H1 (cell line): ENCODE measurements around the gene THEM5. TPM values are rescaled to one million over a fixed set of nuclear protein-coding genes. Genes with fewer than 3 reads are reported as not detected.

Source experiments
- CTCF ChIA-PET: fragments of 300-600 bp; sonication (Branson Sonifier 250); formaldehyde crosslinking; loops from one replicate; lab custom pipeline; 2021; ENCODE audit not compliant: partially characterized antibody; lab: Charles Lee
- POLR2A ChIA-PET: fragments of 300-600 bp; sonication (Branson Sonifier 250); formaldehyde crosslinking; loops from one replicate; lab custom pipeline; 2021; ENCODE audit warnings: inconsistent platforms; ENCODE audit not compliant: partially characterized antibody; lab: Charles Lee
- DNase-seq, 2 experiments: peaks; one replicate each; pipeline versions ENCODE4 v3.0.0 to v3.0.0-alpha.2; 2010 to 2022; ENCODE audit warnings: low spot score in 2 of 2, low read depth in 1 of 2, mixed read lengths in 1 of 2
- FAIRE-seq: peaks from 2 replicates; lab custom pipeline; 2011; peaks lifted over from hg19 to GRCh38; lab: Jason Lieb, UNC
- H2AFZ ChIP-seq: 2 replicates; pipeline ENCODE4 v1.8.1; 2012; ENCODE audit warnings: low read length, inconsistent platforms
- H2AK5ac ChIP-seq: 2 replicates; pipeline ENCODE4 v1.6.1; 2013; ENCODE audit warnings: low read depth, low read length
- H2BK120ac ChIP-seq: replicated peaks from 2 replicates; pipeline ENCODE3; 2013; ENCODE audit warnings: low read depth, low read length, inconsistent platforms
- H2BK12ac ChIP-seq: 2 replicates; pipeline ENCODE4 v1.6.1; 2013; ENCODE audit warnings: low read depth, low read length
- H2BK15ac ChIP-seq: 2 replicates; pipeline ENCODE4 v1.6.1; 2013; ENCODE audit warnings: low read length
- H2BK20ac ChIP-seq: 2 replicates; pipeline ENCODE4 v1.6.1; 2013; ENCODE audit warnings: low read length
- H2BK5ac ChIP-seq: 2 replicates; pipeline ENCODE4 v1.6.1; 2013; ENCODE audit warnings: low read depth, low read length
- H3K14ac ChIP-seq: 2 replicates; pipeline ENCODE4 v1.6.1; 2013; ENCODE audit warnings: inconsistent platforms; ENCODE audit not compliant: insufficient read length
- H3K18ac ChIP-seq: 2 replicates; pipeline ENCODE4 v1.6.1; 2013; ENCODE audit warnings: low read length; ENCODE audit errors: extremely low read depth
- H3K23ac ChIP-seq: 2 replicates; pipeline ENCODE4 v1.6.1; 2013; ENCODE audit warnings: inconsistent platforms; ENCODE audit not compliant: insufficient read length
- H3K23me2 ChIP-seq: 2 replicates; pipeline ENCODE4 v1.6.1; 2013; ENCODE audit warnings: low read depth, low read length
- H3K27ac ChIP-seq: 2 replicates; pipeline ENCODE4 v1.6.1; 2011; ENCODE audit warnings: low read depth, low read length, inconsistent platforms
- H3K27me3 ChIP-seq, 4 experiments: replicated peaks in 1 of 4; 1 replicate in 1 of 4; 2 replicates in 3 of 4; pipeline versions ENCODE4 v1.6.1 to v1.8.1; 2011 to 2013; ENCODE audit warnings: low read length in 3 of 4, mild to moderate bottlenecking in 3 of 4, inconsistent platforms in 2 of 4, mixed read lengths in 2 of 4, moderate library complexity in 1 of 4; ENCODE audit not compliant: control insufficient read depth in 3 of 4, insufficient read depth in 3 of 4; ENCODE audit errors: extremely low read depth in 1 of 4
- H3K36me3 ChIP-seq, 4 experiments: 2 replicates each; pipeline versions ENCODE4 v1.6.1 to v1.8.1; 2011 to 2013; ENCODE audit warnings: mild to moderate bottlenecking in 4 of 4, low read length in 3 of 4, moderate library complexity in 2 of 4, control low read depth in 1 of 4, inconsistent platforms in 1 of 4; ENCODE audit not compliant: insufficient read depth in 4 of 4, control insufficient read depth in 2 of 4
- H3K4ac ChIP-seq: replicated peaks from 2 replicates; pipeline ENCODE3; 2013; ENCODE audit warnings: low read length, low read depth, mixed read lengths, inconsistent platforms; ENCODE audit not compliant: insufficient read length
- H3K4me1 ChIP-seq, 4 experiments: replicated peaks in 1 of 4; 1 replicate in 1 of 4; 2 replicates in 3 of 4; pipeline versions ENCODE4 v1.6.1 to v1.8.1; 2011 to 2013; ENCODE audit warnings: low read length in 3 of 4, inconsistent platforms in 2 of 4, mixed read lengths in 1 of 4; ENCODE audit not compliant: insufficient read depth in 4 of 4, control insufficient read depth in 3 of 4
- H3K4me2 ChIP-seq, 2 experiments: 2 replicates each; pipeline versions ENCODE4 v1.6.1 to v1.8.1; 2011 to 2013; ENCODE audit warnings: low read depth in 2 of 2, low read length in 2 of 2, control low read depth in 1 of 2, inconsistent platforms in 1 of 2, mild to moderate bottlenecking in 1 of 2; ENCODE audit not compliant: insufficient read depth in 1 of 2
- H3K4me3 ChIP-seq, 4 experiments: fragments of 200-600, 300-600 bp in 1 of 4; sonication (generic), shearing (Covaris generic), sonication (Bioruptor Twin) in 1 of 4; 2 replicates each; pipeline versions ENCODE4 v1.5.1 to v1.8.1; 2011 to 2016; ENCODE audit warnings: low read length in 4 of 4, low read depth in 3 of 4, control low read depth in 2 of 4, inconsistent platforms in 2 of 4, mild to moderate bottlenecking in 2 of 4, mixed read lengths in 1 of 4, moderate library complexity in 1 of 4; ENCODE audit not compliant: insufficient read depth in 2 of 4; ENCODE audit errors: extremely low read depth in 1 of 4
- H3K56ac ChIP-seq: replicated peaks from 2 replicates; pipeline ENCODE3; 2013; ENCODE audit warnings: low read depth, mild to moderate bottlenecking, mixed read lengths, low read length, inconsistent platforms; ENCODE audit not compliant: insufficient read length
- H3K79me1 ChIP-seq: 2 replicates; pipeline ENCODE4 v1.6.1; 2013; ENCODE audit warnings: low read depth, low read length, control low read depth
- H3K79me2 ChIP-seq, 2 experiments: 2 replicates each; pipeline versions ENCODE4 v1.6.1 to v1.8.1; 2012 to 2013; ENCODE audit warnings: low read length in 2 of 2, mild to moderate bottlenecking in 2 of 2, inconsistent platforms in 1 of 2; ENCODE audit not compliant: insufficient read depth in 2 of 2, control insufficient read depth in 1 of 2
- H3K9ac ChIP-seq, 4 experiments: replicated peaks in 1 of 4; 1 replicate in 1 of 4; 2 replicates in 3 of 4; pipeline versions ENCODE4 v1.6.1 to v1.8.1; 2011 to 2013; ENCODE audit warnings: low read depth in 3 of 4, low read length in 3 of 4, control low read depth in 2 of 4, mild to moderate bottlenecking in 2 of 4, moderate library complexity in 2 of 4, inconsistent platforms in 1 of 4; ENCODE audit errors: extremely low read depth in 1 of 4
- H3K9me3 ChIP-seq, 2 experiments: 2 replicates each; pipeline versions ENCODE4 v1.6.1 to v1.8.1; 2012 to 2013; ENCODE audit warnings: mild to moderate bottlenecking in 2 of 2, moderate library complexity in 2 of 2, control low read depth in 1 of 2, inconsistent platforms in 1 of 2, low read depth in 1 of 2, low read length in 1 of 2, mixed read lengths in 1 of 2; ENCODE audit not compliant: insufficient read depth in 2 of 2
- H4K20me1 ChIP-seq, 2 experiments: replicated peaks in 1 of 2; 2 replicates each; pipeline versions ENCODE3 to v1.8.1; 2011 to 2013; ENCODE audit warnings: inconsistent platforms in 2 of 2, low read length in 2 of 2, mild to moderate bottlenecking in 1 of 2; ENCODE audit not compliant: insufficient read depth in 2 of 2, control insufficient read depth in 1 of 2
- H4K5ac ChIP-seq: 2 replicates; pipeline ENCODE4 v1.6.1; 2013; ENCODE audit warnings: low read length, low read depth, mixed read lengths, inconsistent platforms; ENCODE audit not compliant: insufficient read length
- H4K8ac ChIP-seq: 2 replicates; pipeline ENCODE4 v1.8.0; 2013; ENCODE audit warnings: mild to moderate bottlenecking, moderate library complexity, low read length, inconsistent platforms; ENCODE audit not compliant: insufficient read depth; ENCODE audit errors: extremely low read depth
- H4K91ac ChIP-seq: replicated peaks from 2 replicates; pipeline ENCODE3; 2013; ENCODE audit warnings: low read length, mixed read lengths, inconsistent platforms; ENCODE audit not compliant: insufficient read length
- BRCA1 ChIP-seq: IDR thresholded peaks from 2 replicates; pipeline ENCODE4 v1.6.1; 2012; ENCODE audit warnings: low read depth, low read length, improper control_type of control experiment
- GTF2F1 ChIP-seq: IDR thresholded peaks from 2 replicates; pipeline ENCODE4 v1.6.1; 2012; ENCODE audit warnings: low read depth, low read length, improper control_type of control experiment, borderline replicate concordance
- HDAC6 ChIP-seq: IDR thresholded peaks from one replicate; pipeline ENCODE4 v1.7.1; 2012; ENCODE audit warnings: low read depth, mild to moderate bottlenecking, inconsistent platforms, low read length, moderate library complexity
- POLR2AphosphoS5 ChIP-seq: IDR thresholded peaks from 2 replicates; pipeline ENCODE4 v1.6.1; 2011; ENCODE audit warnings: low read depth, low read length
- SIX5 ChIP-seq: IDR thresholded peaks from 2 replicates; pipeline ENCODE4 v1.6.1; 2011; ENCODE audit warnings: mild to moderate bottlenecking, low read depth, low read length
- TBP ChIP-seq: IDR thresholded peaks from 2 replicates; pipeline ENCODE4 v1.6.1; 2011; ENCODE audit warnings: low read depth, low read length, improper control_type of control experiment
- USF2 ChIP-seq: IDR thresholded peaks from 2 replicates; pipeline ENCODE4 v1.6.1; 2011; ENCODE audit warnings: low read length, improper control_type of control experiment
- ZNF274 ChIP-seq: IDR thresholded peaks from 2 replicates; pipeline ENCODE4 v1.7.0; 2012; ENCODE audit warnings: low read length, borderline replicate concordance; ENCODE audit errors: extremely low read depth
- WGBS, 2 experiments: shearing (Covaris generic) in 1 of 2; methylation state at CpG; one replicate each; pipeline versions ENCODE4 v1.1.6 to v1.1.7; 2013 to 2015; ENCODE audit warnings: low lambda C conversion rate in 2 of 2, mixed read lengths in 2 of 2, inconsistent platforms in 1 of 2, low coverage in 1 of 2, missing lambda C conversion rate in 1 of 2; ENCODE audit not compliant: insufficient replicate concordance in 2 of 2, insufficient coverage in 1 of 2, insufficient read length in 1 of 2; ENCODE audit errors: extremely low coverage in 1 of 2, missing lambda C conversion rate in 1 of 2; 5-methylcytosine and 5-hydroxymethylcytosine counted together
- polyA plus RNA-seq, 7 experiments: library from polyadenylated mRNA; depleted of rRNA in 3 of 7; stranded (reverse) in 5 of 7; unstranded in 2 of 7; fragments of >200 nt in 5 of 7; fragments of 200-250 nt in 2 of 7; gene quantifications; 1 replicate in 5 of 7; 2 replicates in 1 of 7; 4 replicates in 1 of 7; pipeline versions ENCODE4 v1.2.1 to v1.2.3, GENCODE V29; 2011 to 2013; ENCODE audit warnings: missing spikeins in 2 of 7, mixed read lengths in 2 of 7
- total RNA-seq: library from RNA; stranded (reverse); fragmentation: NEBNext Ultra II Directional; extraction: Animal tissue kit (Norgen Biotek cat#: 25700); gene quantifications from 2 replicates; pipeline ENCODE4 v1.2.1, GENCODE V29; 2021

Gene THEM5
- total and polyA plus RNA-seq, 2 of the 8 experiments (the other 6 are each of a cell fraction or from before 2014, with no cell fraction given) = not detected

- H3K36me3 ChIP-seq = no peaks in the 10 kb centered on the region
- H4K5ac ChIP-seq = no peak overlapping the region
- no peak for TF ChIP-seq TBP
- no peak for TF ChIP-seq ZNF274
- TF ChIP-seq BRCA1 = no peak
- no peak for TF ChIP-seq HDAC6
- no peak for TF ChIP-seq GTF2F1
- TF ChIP-seq POLR2AphosphoS5 = no peak
- no peak for TF ChIP-seq SIX5
- no peak for TF ChIP-seq USF2
- no peak overlapping the region for H3K27ac ChIP-seq
- H2BK12ac ChIP-seq = peak overlapping the region; percentile 68; the same call in 1 of the 2 replicates
- H4K8ac ChIP-seq = no peak overlapping the region
- H3K56ac ChIP-seq = no peak overlapping the region
- H3K4me2 ChIP-seq = no peak overlapping the region
- no peaks in the 10 kb centered on the region; a peak in 1 of 7 replicates for H3K27me3 ChIP-seq
- H3K79me1 ChIP-seq = no peaks in the 10 kb centered on the region
- no peak overlapping the region for H3K23ac ChIP-seq
- H2AFZ ChIP-seq = no peak overlapping the region
- ChIA-PET POLR2A (no interaction called here), CTCF (interaction anchor here (1.4 kb wide), 1 partner anchor 138 kb away, joined by 3 read pairs; no protein-coding TSS in a partner anchor)
- H3K9me3 ChIP-seq = no peaks in the 10 kb centered on the region
- FAIRE-seq (no peak), DNase-seq (no peak)
- WGBS, 2 experiments = 87% methylated on average over 4 of the region's 4 CpGs; no CpG with 5 or more reads in 1 of the 2 experiments
- H4K91ac ChIP-seq = peak overlapping the region; percentile 31
- peak overlapping the region; percentile 86; the same call in 1 of the 2 replicates for H2BK5ac ChIP-seq
- H3K4me1 ChIP-seq = peaks cover 14 to 32% (median 21%) of the 10 kb centered on the region in 4 experiments
- H2BK20ac ChIP-seq = no peak overlapping the region; the same call in 1 of the 2 replicates
- H2BK15ac ChIP-seq = peak overlapping the region; percentile 88; the same call in 1 of the 2 replicates
- no peak overlapping the region for H2AK5ac ChIP-seq
- no peak overlapping the region for H2BK120ac ChIP-seq
- no peaks in the 10 kb centered on the region for H4K20me1 ChIP-seq
- H3K4ac ChIP-seq = no peak overlapping the region
- no peak overlapping the region for H3K18ac ChIP-seq
- H3K79me2 ChIP-seq = no peaks in the 10 kb centered on the region
- H3K9ac ChIP-seq = no peak overlapping the region
- 0 out of 2 replicates have a peak, but pooled peaks cover 5% of the 10 kb centered on the region for H3K23me2 ChIP-seq
- H3K14ac ChIP-seq = no peak overlapping the region
- H3K4me3 ChIP-seq = no peak overlapping the region
Observed at GRCh38 chr1:151831256-151831591, 22.3 kb downstream of the THEM5 start.
